GM18511 (cell line): ENCODE results near the gene APBA2.

Experiments
- ATAC-seq: cut with Tn5 transposase; IDR thresholded peaks from one replicate; pipeline ENCODE4 v1.9.1; 2021; ENCODE audit warnings: mild to moderate bottlenecking, moderate library complexity; ENCODE audit not compliant: unreplicated experiment

APBA2 gene

GRCh38 chr15:28955160-28955992 lies 69.6 kb downstream of the APBA2 start:
- peak; percentile 71 for ATAC-seq

GRCh38 chr15:28955993-28956421 lies 70.2 kb downstream of the APBA2 start:
- ATAC-seq = no peak

GRCh38 chr15:28956491-28956890 lies 70.7 kb downstream of the APBA2 start:
- ATAC-seq = no peak

- no peak for ATAC-seq
These were observed 72.1 kb downstream of the APBA2 start for GRCh38 chr15:28957606-28958498.

- no peak for ATAC-seq
These were observed 73.6 kb downstream of the APBA2 start for GRCh38 chr15:28959326-28959725.

GRCh38 chr15:28960979-28961378 lies 75.2 kb downstream of the APBA2 start:
- ATAC-seq = no peak

- no peak for ATAC-seq
These were observed 75.6 kb downstream of the APBA2 start for GRCh38 chr15:28961391-28961790.

GRCh38 chr15:28962851-28963710 lies 77.3 kb downstream of the APBA2 start:
- no peak for ATAC-seq

GRCh38 chr15:28963711-28964081 lies 77.9 kb downstream of the APBA2 start:
- no peak for ATAC-seq

- ATAC-seq = no peak
These were observed 78.3 kb downstream of the APBA2 start for GRCh38 chr15:28964098-28964497.

GRCh38 chr15:28967066-28967465 lies 81.3 kb downstream of the APBA2 start:
- no peak for ATAC-seq

- no peak for ATAC-seq
These were observed 82.2 kb downstream of the APBA2 start for GRCh38 chr15:28967990-28968389.

- no peak for ATAC-seq
These were observed 83.8 kb downstream of the APBA2 start for GRCh38 chr15:28969511-28970085.

GRCh38 chr15:28974142-28974541 lies 88.4 kb downstream of the APBA2 start:
- no peak for ATAC-seq

- ATAC-seq = no peak
These were observed 90.0 kb downstream of the APBA2 start for GRCh38 chr15:28975766-28976179.

GRCh38 chr15:28977377-28978010 lies 91.7 kb downstream of the APBA2 start:
- no peak for ATAC-seq

- ATAC-seq = no peak
These were observed 92.2 kb downstream of the APBA2 start for GRCh38 chr15:28978011-28978378.

GRCh38 chr15:28978661-28979060 lies 92.9 kb downstream of the APBA2 start:
- ATAC-seq = no peak

- no peak for ATAC-seq
These were observed 93.6 kb downstream of the APBA2 start for GRCh38 chr15:28979208-28979841.
